Neural cell (in vitro differentiated cells): ENCODE results near the gene PAIP2.

Experiments used
- CTCF ChIP-seq: fragments of 450-650 bp; IDR thresholded peaks from 2 replicates; pipeline ENCODE4 v1.5.1; 2014; ENCODE audit warnings: antibody characterized with exemption, mild to moderate bottlenecking, moderate library complexity; ENCODE audit not compliant: poor library complexity, severe bottlenecking
- EP300 ChIP-seq: fragments of 450-650 bp; conservative IDR thresholded peaks from 2 replicates; pipeline ENCODE4 v1.6.1; 2014; ENCODE audit warnings: antibody characterized with exemption, mild to moderate bottlenecking, moderate library complexity; ENCODE audit not compliant: poor library complexity, severe bottlenecking
- EZH2 ChIP-seq: fragments of 200-600, 300-800 bp; shearing (Covaris generic), sonication (generic); IDR thresholded peaks from 2 replicates; pipeline ENCODE4 v1.6.1; 2014; ENCODE audit warnings: antibody characterized with exemption, low read length, borderline replicate concordance, mild to moderate bottlenecking; ENCODE audit not compliant: insufficient read depth, poor library complexity, severe bottlenecking
- MXI1 ChIP-seq: fragments of 450-650 bp; conservative IDR thresholded peaks from 2 replicates; pipeline ENCODE4 v1.6.1; 2014; ENCODE audit warnings: antibody characterized with exemption, mild to moderate bottlenecking; ENCODE audit not compliant: poor library complexity, severe bottlenecking
- POLR2AphosphoS5 ChIP-seq: IDR thresholded peaks from 2 replicates; pipeline ENCODE4 v1.6.1; 2012
- RAD21 ChIP-seq: fragments of 450-650 bp; conservative IDR thresholded peaks from 2 replicates; pipeline ENCODE4 v1.6.1; 2014; ENCODE audit warnings: antibody characterized with exemption, mild to moderate bottlenecking, moderate library complexity
- REST ChIP-seq: IDR thresholded peaks from 2 replicates; pipeline ENCODE4 v1.6.1; 2012; ENCODE audit warnings: borderline replicate concordance
- SMC3 ChIP-seq: fragments of 450-650 bp; conservative IDR thresholded peaks from 2 replicates; pipeline ENCODE4 v1.6.1; 2014; ENCODE audit warnings: antibody characterized with exemption, mild to moderate bottlenecking, moderate library complexity; ENCODE audit not compliant: poor library complexity
- TAF1 ChIP-seq: IDR thresholded peaks from 2 replicates; pipeline ENCODE4 v1.6.1; 2012; ENCODE audit warnings: low read depth

GRCh38 chr5:139413153-139413552, 71.5 kb downstream of the PAIP2 start:
- no peak for TF ChIP-seq MXI1
- no peak for TF ChIP-seq CTCF
- TF ChIP-seq EP300, result no peak
- no peak for TF ChIP-seq REST
- TF ChIP-seq EZH2, result no peak
- no peak for TF ChIP-seq POLR2AphosphoS5
- no peak for TF ChIP-seq RAD21
- no peak for TF ChIP-seq TAF1
- TF ChIP-seq SMC3, result no peak
